HG03442 (cell line): ENCODE measurements around the gene CD55.

Source experiments
- ATAC-seq: cut with Tn5 transposase; IDR thresholded peaks from one replicate; pipeline ENCODE4 v1.9.1; 2021; ENCODE audit warnings: mild to moderate bottlenecking, moderate library complexity; ENCODE audit not compliant: unreplicated experiment

The CD55 gene

DNA sequence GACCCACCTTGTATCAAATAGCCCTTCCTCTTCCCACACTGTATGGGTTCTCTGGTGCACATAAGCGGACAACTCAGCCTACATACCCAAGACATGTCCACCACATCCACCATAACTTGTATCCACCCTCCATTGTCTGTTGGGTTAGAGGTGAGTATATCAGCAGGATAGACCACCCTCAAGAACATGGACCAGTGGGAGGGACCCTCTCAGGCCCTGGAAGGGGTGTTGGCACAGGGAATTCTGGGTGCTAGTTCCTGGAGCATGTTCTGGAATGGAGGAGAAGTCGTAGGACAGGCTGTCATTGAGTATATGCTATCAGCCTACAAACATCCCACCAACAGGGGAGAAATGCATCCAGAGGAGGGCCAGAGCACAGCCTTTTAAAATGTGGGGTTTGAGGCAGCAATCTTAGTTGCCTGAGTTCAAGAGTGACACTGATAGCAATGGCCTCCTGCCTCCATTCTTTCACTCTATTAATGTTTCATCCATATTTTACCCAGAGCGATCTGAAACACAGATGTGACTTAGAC is 7.5 kb downstream of the CD55 start:
- ATAC-seq, result no peak

DNA sequence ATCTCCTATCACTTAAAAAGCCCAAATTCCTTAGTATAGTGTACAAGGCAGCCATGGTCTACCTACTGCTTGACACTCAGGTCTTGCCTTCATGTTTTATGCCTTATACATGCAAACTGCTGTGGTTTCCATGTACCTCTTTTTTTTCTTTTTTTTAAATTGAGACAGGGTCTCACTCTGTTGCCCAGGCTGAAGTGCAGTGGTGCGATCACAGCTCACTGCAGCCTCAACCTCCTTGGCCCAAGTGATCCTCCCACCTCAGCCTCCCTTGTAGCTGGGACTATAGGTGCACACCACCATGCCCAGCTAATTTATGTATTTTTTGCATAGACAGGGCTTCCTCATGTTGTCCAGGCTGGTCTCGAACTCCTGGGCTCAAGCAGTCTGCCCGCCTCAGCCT is 8.0 kb downstream of the CD55 start:
- no peak for ATAC-seq

- no peak for ATAC-seq
These were observed 8.7 kb downstream of the CD55 start for GRCh38 chr1:207330011-207330710.

DNA sequence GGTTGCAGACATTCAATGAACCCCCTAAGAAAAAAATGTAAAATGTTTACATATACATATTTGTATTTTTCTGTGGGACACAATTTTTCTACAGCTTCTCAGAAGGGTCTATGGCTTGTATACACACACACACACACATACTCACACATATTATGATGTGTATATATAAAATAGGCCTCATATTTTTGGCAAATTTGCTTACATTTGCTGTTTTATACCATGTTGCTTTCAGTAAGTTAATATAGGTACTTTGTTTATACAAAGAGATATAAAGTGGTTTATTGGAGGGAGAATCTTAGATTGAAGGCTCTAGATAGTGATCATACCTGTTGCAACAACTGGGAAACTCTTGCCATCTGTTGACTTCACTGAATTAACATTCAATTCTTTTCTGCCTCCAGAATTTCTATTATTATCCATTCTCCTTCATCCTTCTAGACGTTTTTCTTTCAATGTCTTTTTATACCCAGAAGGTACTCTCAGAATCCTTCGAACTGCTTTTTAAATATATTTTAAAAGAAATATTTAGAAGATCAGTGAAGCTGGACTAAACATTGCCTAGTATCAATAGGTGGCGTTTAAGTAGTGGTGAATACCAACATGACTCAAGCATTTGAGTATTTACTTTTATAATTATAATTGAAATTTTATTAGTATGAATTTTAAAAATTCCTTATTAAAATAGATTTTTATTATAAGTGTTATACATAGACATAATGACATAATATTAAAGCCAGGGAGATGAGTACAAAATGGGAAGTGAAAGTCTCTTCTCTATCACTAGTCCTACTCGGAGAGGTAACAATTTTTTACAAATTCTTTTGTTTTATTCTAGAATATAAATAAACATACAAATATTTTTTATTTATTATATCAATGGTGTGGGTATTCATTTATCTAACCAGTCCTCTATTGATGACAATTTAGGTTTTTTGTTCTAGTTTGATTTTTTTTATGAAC is 10.2 kb downstream of the CD55 start:
- no peak for ATAC-seq

DNA sequence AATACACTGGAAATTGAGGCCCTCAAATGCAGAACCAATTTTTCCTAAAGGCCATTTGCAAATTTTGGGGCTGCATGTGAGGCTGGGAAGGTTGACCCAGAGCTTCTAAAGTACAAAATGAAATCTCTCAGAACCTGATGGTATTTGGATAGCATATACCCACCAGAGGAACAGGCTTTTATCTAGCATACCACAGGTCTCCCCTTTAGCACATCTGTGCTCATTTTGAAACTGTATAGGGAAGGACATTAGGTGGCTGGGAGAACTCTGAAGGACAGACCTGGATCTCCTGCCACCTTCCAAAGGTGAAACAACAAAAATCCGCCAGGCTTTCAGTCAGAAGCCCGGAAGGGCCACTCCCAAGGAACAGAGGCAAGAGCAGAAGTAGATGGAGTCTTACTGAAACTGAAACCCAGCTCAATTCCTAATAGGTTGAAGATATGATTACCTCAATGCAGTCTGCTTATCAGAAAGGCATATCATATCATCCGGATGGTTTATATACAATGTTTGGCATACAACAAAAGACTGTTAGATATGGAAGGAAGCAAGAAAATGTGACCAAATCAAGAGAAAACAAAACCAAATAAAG is 11.6 kb downstream of the CD55 start:
- no peak for ATAC-seq

GRCh38 chr1:207333620-207334019 is 12.1 kb downstream of the CD55 start:
- ATAC-seq, result no peak

GRCh38 chr1:207334337-207334736 is 12.9 kb downstream of the CD55 start:
- ATAC-seq, result no peak

GRCh38 chr1:207335138-207335537 is 13.7 kb downstream of the CD55 start:
- ATAC-seq, result no peak

GRCh38 chr1:207335695-207336363 is 14.4 kb downstream of the CD55 start:
- ATAC-seq, result peak; percentile 52

DNA sequence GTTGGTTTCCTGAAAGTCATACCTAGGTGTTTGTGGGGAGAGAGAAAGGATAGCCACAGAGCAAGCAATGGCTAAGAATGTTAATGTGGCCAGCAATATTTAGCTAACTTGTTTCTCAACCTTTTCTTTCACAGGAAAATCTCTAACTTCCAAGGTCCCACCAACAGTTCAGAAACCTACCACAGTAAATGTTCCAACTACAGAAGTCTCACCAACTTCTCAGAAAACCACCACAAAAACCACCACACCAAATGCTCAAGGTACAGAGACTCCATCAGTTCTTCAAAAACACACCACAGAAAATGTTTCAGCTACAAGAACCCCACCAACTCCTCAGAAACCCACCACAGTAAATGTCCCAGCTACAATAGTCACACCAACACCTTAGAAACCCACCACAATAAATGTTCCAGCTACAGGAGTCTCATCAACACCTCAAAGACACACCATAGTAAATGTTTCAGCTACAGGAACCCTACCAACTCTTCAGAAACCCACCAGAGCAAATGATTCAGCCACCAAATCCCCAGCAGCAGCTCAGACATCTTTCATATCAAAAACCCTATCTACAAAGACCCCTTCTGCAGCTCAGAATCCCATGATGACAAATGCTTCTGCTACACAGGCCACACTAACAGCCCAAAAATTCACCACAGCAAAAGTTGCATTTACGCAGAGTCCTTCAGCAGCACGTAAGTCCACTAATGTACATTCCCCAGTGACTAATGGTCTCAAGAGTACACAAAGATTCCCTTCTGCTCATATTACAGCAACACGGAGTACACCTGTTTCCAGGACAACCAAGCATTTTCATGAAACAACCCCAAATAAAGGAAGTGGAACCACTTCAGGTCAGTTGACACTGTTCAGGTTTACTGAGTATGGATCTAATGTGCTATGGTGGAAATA is 15.3 kb downstream of the CD55 start:
- peak; percentile 66 for ATAC-seq

DNA sequence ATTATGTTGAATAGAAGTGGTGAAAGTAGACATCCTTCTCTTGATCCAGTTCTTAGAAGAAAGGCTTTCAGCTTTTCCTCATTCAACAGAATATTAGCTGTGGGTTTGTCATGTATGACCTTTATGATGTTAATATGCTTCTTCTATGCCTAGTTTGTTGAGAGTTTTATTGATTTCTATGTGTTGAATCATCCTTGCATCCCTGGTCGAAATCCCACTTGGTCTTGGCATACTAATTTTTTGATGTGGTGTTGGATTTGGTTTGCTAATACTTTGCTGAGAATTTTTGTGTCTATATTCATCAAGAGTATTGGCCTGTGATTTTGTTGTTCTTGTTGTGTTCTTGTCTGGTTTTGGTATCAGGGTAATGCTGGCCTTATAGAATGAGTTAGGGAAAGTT is 20.9 kb downstream of the CD55 start:
- ATAC-seq, result no peak

DNA sequence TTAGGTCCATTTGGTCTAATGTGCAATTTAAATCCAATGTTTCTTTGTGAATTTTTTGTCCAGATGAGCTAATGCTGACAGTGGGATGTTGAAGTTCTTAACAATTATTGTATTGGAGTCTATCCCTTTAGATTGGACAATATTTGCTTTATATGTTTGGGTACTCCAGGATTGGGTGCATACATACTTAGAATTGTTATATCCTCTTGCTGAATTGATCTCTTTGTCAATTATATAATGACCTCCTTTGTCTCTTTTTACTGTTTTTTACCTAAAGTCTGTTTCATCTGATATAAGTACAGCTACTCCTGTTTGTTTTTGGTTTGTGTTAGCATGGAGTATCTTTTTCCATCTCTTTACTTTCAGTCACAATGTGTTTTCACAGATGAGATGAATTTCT is 22.2 kb downstream of the CD55 start:
- ATAC-seq, result no peak

DNA sequence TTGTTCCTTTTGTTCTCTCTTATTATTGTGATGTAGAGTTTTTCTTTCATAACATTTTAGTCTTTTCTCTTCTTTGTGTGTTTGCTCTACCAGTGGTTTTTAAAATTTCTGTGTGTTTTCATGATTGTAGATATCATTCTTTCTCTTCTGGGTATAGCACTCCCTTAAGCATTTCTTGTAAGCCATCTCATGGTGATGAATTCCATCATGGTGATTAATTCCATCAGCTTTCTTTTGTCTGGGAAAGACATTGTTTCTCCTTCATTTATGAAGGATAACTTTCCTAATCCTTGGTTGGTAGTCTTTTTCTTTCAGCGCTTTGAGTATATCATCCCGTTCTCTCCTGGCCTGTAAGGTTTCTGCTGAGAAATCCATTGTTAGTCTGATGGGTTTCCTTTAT is 22.7 kb downstream of the CD55 start:
- no peak for ATAC-seq

GRCh38 chr1:207345644-207346477 is 24.4 kb downstream of the CD55 start:
- no peak for ATAC-seq

DNA sequence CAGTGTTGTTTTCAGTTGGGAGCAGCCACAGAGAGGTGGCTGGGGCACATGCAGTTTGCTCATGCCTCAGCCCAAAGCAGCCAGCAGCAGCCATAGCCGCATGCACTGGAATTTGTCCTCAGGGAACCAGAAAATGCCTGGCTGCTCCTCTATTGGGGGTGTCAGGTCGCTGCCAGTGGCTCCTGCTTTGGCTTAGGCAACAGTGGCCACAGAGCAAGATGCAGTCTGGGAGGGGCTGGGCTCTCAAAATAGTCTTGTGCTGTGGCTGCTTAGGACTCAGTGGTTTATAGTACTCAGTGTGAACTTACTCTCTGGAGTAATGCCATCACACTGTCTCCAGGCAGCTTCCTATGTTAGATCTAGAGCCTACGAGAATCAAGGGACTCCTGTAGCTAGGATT is 25.0 kb downstream of the CD55 start:
- no peak for ATAC-seq

- no peak for ATAC-seq
These were observed 28.5 kb downstream of the CD55 start for GRCh38 chr1:207349979-207350378.

DNA sequence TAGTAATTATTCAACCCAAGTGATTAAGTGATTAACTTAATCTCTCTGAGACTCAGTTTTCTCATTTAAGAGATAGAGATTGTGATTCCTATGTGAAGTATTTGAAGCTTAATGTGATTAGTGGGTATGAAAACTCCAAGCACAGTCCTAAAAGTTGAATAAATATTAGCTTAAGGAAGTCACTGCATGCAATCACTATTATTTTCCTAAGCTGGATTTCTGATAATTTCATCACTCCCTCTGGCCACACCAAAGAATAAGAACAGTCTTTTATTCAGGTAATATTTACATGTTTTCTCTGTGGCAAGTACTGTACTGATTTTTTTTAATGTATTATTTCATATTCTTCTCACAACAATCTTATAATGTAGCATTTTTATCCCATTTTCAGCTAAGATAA is 31.1 kb downstream of the CD55 start:
- no peak for ATAC-seq

GRCh38 chr1:207355060-207355459 is 33.6 kb downstream of the CD55 start:
- ATAC-seq, result no peak
